Stimulated activated CD8-positive, alpha-beta memory T cell treated with anti-CD3 and anti-CD28 coated beads, Interleukin-15, amount 100 ng/mL, for 24 hours (primary cell): Measurements from ENCODE around the gene CASKIN2.

ENCODE experiments used
- DNase-seq: peaks from one replicate; pipeline ENCODE4 v3.0.0-alpha.2; 2020; ENCODE audit warnings: low read depth

Gene CASKIN2

GRCh38 chr17:75549246-75550138 lies 34.2 kb upstream of the CASKIN2 start:
- DNase-seq = no peak

- DNase-seq = no peak
Measured at GRCh38 chr17:75548813-75549212, 33.5 kb upstream of the CASKIN2 start.

DNA sequence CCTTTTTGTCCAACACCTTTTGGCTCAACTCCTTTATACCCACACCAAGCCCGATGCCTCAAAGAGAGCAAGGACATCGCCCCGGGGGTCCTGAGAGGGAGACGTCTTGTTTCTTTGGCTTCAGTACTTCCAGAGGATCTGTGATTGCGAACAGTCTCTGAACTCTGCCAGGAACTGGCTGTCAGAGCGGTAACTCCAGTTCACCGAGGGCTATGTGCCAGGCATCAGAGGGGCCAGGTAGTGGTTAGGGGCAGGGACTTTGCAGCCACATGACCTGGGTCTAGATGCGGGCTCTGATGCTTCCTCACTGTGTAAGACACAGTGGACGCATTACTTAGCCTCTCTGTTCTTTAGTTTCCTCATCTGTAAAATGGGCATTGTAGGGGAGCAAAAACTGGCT lies 31.8 kb upstream of the CASKIN2 start:
- DNase-seq = no peak

- DNase-seq = no peak
Measured at GRCh38 chr17:75546181-75546580, 30.8 kb upstream of the CASKIN2 start.

GRCh38 chr17:75544250-75544649 lies 28.9 kb upstream of the CASKIN2 start:
- DNase-seq = no peak

DNA sequence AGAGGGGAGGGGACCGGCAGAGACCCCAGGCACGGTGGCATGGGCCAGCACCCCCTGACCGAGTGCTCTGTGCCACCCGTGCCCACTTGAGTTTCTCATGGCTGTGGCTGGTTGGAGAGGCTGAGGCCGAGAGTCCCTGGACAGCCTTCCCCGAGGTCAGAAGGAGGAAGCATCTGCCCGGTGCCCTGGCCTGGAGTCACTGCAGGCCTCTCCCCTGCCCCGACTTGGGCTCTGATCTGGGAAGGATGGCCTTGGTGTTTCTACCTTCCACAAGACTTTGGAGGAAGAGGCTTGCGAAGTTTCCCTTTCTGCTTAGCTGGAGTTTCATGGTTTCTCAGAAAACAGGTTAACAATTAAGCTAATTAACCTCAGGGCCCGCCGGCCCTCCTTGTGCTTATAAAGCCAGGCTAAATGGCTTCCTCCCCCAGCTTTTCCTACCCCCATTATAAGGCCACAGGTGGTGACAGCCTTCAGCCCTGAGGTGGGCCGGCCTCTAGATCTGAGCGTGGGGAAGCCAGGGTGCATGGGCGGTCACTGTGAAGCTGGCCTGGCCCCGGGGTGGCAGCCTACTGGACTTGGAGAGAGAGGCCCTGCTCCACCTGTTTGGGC lies 27.5 kb upstream of the CASKIN2 start:
- no peak for DNase-seq

DNA sequence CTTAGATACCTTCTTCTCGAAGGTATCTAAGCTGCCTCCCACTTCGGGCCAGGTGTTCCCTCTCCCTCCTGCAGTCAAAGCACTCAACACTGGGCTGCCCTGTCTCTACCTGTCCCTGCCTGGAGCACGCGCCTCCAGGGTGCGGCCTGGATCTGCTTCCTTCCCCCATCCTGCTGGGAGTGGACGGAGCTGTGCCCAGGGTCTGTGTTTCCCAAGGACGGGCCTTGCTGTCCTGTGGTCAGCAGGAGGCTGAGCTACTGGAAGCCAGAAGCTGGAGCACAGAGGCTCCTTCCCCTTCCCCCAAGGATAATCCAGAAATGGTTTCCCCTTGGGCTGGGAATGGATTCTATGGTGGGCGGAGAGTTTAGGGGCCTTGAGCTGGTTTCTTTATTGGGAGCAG lies 26.9 kb upstream of the CASKIN2 start:
- DNase-seq = no peak

- DNase-seq = no peak
Measured at GRCh38 chr17:75540923-75541503, 25.7 kb upstream of the CASKIN2 start.

- DNase-seq = no peak
Measured at GRCh38 chr17:75539967-75540729, 24.8 kb upstream of the CASKIN2 start.

DNA sequence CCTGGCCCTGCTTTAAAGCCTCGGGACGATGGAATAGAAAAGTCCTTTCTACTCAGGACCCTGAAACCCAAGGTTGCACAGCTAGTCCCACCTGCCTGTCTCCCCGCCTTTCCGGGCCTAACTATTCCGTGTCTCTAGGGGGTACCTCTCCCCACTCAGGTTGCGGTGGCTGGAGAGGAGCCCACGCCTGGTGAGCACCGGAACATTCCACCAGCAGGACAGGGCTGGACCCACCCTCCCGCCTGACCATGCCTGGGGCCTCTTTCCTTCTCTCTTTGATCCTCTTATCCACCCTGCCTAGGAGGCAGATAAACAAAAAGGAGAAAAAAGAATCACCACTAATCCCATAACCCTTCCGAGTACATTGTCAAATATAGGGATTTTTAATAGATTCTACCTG lies 21.0 kb upstream of the CASKIN2 start:
- no peak for DNase-seq

- DNase-seq = no peak
Measured at GRCh38 chr17:75535871-75536270, 20.5 kb upstream of the CASKIN2 start.

DNA sequence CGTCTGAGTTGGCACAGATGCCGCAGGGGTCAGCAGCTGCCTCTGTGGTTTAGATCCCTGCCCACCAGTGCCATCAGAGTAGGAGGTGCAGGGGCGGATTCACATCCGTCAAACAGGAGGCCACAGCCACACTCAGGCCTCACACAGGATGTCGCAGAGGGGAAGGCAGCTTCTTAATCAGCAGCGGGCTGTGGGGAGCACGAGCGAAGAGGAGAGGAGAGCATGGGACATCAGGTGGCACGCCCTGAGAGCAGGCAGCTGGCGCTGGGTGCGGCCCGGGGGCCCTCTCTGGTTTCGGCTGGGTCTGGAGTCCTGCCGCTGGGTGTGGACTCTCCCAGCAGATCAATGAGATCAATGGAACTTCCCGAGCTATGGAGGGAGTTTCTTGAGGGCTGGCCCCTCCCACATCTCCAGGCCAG lies 19.8 kb upstream of the CASKIN2 start:
- no peak for DNase-seq

DNA sequence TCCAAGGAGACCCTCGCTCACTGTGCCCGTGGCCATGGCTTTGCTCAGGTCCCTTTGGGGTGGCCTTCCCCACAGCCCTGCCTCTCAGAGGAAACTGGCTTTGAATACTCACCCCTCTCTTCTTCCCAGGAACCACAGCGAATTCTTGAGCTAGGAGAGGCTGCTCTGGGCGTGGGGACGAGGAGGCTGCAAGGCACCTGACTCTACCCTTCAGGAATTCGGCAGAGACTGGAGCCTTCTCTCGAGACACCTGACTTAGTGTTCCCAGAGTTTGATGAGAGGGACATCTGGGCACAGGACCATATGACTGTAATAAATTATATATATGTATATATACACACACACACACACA lies 16.4 kb upstream of the CASKIN2 start:
- no peak for DNase-seq

DNA sequence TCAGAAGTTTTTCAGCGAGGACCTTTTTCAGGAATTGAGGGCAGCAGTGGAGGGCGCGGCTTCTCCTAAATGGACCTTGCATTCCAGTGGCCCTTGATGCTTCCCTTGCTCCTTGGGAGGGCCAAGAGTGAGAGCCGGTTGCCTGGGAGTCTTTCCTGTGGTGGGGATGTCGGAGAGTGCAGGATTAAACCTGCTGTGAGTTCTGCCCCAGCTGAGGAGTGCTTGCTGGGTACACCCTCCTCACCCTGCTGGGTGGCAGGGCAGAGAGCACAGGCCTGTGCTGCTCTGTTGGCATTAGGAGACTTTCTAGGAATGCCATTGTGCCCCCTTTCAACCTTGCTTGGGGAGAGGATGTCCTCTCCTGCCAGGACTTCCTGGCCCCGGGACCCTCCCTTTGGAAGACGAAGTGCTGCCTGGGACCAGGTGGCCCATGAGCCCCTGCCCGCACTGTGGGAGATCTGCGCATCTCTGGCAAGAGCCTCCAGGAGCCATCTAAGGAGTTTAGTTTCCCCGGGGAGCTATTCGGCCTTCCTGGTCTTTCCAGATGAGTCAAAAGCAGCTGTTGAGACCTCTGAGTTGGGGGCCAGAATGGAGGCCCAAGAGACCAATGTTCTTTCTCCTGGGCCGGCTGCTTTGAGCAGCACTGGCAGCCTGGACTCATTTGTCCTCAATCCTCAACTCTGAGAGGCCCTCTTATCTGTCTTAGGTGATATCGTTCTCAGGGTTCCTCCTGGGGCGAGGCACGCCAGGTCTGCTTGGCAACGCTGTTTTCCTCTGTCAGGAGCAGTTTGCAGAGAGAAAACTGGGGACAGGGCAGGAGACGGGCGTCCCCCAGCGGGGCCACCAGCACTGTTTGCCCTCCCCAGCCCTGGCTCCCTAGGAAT lies 15.7 kb upstream of the CASKIN2 start:
- no peak for DNase-seq

- no peak for DNase-seq
Measured at GRCh38 chr17:75526555-75527270, 11.4 kb upstream of the CASKIN2 start.

DNA sequence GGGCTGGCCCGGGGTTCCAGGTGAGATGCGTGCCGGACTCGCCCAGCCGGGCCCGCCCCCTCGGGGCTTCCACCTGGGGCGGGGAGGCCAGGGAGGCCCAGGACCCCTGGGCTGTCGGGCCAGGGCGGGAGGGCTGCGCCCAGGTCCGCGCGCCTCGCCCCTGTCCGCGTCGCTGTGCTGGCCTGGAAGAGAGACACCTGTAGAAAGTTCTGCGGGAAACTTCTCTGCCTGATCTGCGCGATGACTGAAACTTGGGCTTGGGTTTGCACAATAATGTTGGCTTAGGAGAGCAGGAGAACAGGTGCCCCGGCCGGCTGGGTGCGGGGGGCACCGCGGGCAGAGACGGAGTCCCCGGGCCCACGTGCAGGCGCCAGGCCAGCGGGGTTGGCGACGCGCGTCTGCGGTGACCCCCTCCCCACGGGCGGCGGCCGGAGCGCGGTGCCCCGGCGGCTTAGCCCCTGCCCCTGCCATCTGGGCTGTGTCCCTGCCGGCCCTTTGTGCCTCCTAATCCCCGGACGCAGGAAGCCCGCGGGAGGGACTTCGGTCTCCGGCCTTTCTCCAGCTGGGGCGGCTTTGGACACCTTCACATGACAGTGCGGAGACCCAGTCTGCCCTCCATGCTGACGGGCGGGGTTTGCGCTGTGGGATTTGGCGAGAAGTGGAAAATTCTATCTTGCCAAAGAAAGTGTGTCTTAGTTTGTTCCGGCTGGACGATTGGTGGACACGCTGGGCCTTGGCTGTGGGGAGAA lies 10.6 kb upstream of the CASKIN2 start:
- DNase-seq = no peak

DNA sequence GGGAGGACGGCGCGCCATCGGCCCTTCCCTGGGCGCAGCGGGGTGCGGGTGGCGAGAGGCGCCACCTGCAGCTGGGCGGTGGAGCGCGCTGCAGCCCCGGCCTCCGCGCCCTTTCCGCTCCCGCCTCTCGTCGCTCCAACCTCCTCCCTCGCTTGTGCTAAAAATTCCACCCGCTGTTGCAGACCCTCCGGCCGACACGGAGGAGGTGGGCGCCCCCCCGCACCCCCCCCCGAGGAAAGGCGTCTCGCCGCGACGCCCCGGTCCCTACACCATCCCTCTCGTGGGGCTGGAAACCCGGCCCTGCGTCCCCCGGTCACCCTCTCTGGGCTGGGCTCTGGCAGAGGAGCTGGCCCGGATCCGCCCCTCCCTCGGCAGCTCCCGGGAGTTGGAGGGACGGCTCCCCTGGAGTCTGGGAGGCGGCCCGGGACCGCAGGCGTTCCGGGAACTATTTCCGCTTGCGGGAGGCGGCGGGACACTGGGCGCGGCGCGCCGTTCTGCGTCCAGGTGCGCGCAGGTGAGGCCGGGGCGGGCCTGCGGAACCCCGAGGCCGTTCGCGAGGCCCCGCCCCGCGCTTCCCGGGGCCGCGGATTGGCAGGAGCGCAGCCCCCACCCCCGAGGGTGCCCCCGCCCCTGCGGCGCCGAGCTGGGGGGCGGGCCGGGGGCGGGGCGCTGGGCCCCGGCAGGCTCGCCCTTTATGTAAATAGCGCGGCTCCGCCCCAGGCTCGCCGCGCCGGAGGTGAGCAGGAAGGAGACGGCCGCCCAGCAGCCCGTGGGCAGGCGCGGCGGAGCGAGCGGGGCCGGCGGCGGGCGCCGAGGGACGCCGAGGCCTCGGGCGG lies 9.9 kb upstream of the CASKIN2 start, which contains the start of gene LLGL2:
Gene LLGL2 (plus strand): TSS at position 728 of the 836 bp plus-strand sequence. CDS start 17,730 bp downstream, outside the sequence.
- DNase-seq = peak; percentile 65

DNA sequence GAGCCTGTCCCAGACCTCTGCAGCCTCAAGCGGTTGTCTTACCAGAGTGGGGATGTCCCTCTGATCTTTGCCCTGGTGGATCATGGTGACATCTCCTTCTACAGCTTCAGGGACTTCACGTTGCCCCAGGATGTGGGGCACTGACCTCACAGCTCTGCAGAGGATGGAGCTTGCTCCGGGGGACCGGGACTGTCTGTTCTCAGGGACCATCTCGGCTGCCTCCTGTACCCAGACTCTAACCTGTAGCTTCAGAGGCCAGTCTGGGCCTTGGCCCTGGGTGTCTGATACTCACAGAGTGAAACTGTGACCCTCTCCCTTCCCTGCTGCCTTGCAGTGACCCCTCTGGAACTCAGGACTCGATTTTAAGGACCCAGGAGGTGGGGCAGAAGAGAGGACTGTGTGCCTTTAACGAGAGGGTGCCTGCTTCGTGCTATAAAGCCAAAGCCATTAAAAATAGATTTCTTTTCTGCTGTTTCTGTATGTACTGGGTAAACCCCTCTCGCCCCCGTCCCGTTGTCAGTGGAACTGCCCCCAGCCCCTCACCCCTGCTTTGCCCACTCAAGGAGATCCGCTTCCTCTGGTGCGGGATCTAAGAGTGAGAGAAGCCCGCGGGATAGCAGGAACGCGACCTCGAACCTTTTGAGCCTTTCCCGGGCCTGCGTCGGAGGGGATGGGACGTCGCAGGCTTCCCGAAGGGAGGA lies 9.1 kb upstream of the CASKIN2 start:
- no peak for DNase-seq
